Measurements from ENCODE around the gene SLC66A3. TPM values are rescaled to one million over a fixed set of nuclear protein-coding genes. Genes with fewer than 3 reads are reported as not detected.

Gene SLC66A3
- total and polyA plus RNA-seq, 2 donors (not counting 3 experiments of a cell fraction or from before 2014, with no cell fraction given), result 14.3 to 31.4 TPM

- CTCF ChIA-PET, result interaction anchor here (1.1 to 2.3 kb wide), 5 partner anchors 13 to 231 kb away, joined by 3 to 10 read pairs (median 9); no protein-coding TSS in a partner anchor
- TF ChIP-seq MAX (IDR thresholded peaks at IDR 0.05; ENCODE audit: insufficient read depth, insufficient read length) (no peak), CTCF (IDR thresholded peaks at IDR 0.05; ENCODE audit: extremely low read depth in 1 of 2, insufficient read depth in 1 of 2, low read depth in 1 of 2, low read length in 2 of 2) (no peak), POLR2A (IDR thresholded peaks at IDR 0.05; ENCODE audit: low read depth, low read length) (no peak), JUN (IDR thresholded peaks at IDR 0.05; ENCODE audit: borderline replicate concordance, insufficient read depth, insufficient read length, low read depth) (no peak), EZH2 (IDR thresholded peaks at IDR 0.05; ENCODE audit: borderline replicate concordance, low read depth, low read length, severe bottlenecking) (no peak), GATA2 (IDR thresholded peaks at IDR 0.05; ENCODE audit: insufficient read depth, insufficient read length, low read depth, low read length) (no peak), MYC (IDR thresholded peaks at IDR 0.05; ENCODE audit: low read depth, low read length) (no peak), POLR2AphosphoS5 (IDR thresholded peaks at IDR 0.05; ENCODE audit: insufficient read depth, low read depth, low read length) (no peak), FOS (IDR thresholded peaks at IDR 0.05; ENCODE audit: borderline replicate concordance, insufficient read depth, low read length) (no peak)
- intact Hi-C loops (cut with micrococcal nuclease), result no loop called here
- BruUV-seq (replicated peaks), result no TSS peak
- H3K36me3 ChIP-seq (ENCODE audit: control insufficient read depth in 2 of 2, extremely low read depth in 1 of 2, insufficient read depth in 2 of 2, low read length in 2 of 2), result peaks cover under 1 to 16% of the 10 kb centered on the region in 2 experiments
- no peaks in the 10 kb centered on the region for H3K9me3 ChIP-seq (replicated peaks; ENCODE audit: control insufficient read depth, insufficient read depth, low read length)
- dilution Hi-C loops (cut with MboI; ENCODE audit: extremely low pct_ligation_motif_present, low sequenced_read_pairs), result no loop called here
- no peaks in the 10 kb centered on the region for H3K27me3 ChIP-seq (ENCODE audit: control insufficient read depth in 2 of 2, insufficient read depth in 2 of 2, low read length in 2 of 2)
- no peaks in the 10 kb centered on the region for H3K9me1 ChIP-seq (replicated peaks; ENCODE audit: control insufficient read depth, extremely low read depth, insufficient read depth, low read length)
- no peak overlapping the region for H3K4me2 ChIP-seq (ENCODE audit: insufficient read depth, low read length)
- H4K20me1 ChIP-seq (replicated peaks; ENCODE audit: control insufficient read depth, extremely low read depth, insufficient read depth, low read length), result no peaks in the 10 kb centered on the region
- no peak overlapping the region for H2AFZ ChIP-seq (ENCODE audit: low read depth, low read length)
- no peak overlapping the region for H3K4me3 ChIP-seq (replicated peaks in 1 of 3; ENCODE audit: insufficient read depth in 1 of 3, low read depth in 1 of 3, low read length in 3 of 3)
- no peaks in the 10 kb centered on the region for H3K4me1 ChIP-seq (ENCODE audit: control insufficient read depth, extremely low read depth, insufficient read depth, low read length)
- H3K27ac ChIP-seq (ENCODE audit: insufficient read depth, low read depth, low read length), result no peak overlapping the region
- no peak for FAIRE-seq
- POLR2A ChIA-PET, result no interaction called here
- no peak overlapping the region for H3K9ac ChIP-seq (replicated peaks; ENCODE audit: extremely low read depth, insufficient read depth, low read length)
- H3K79me2 ChIP-seq (ENCODE audit: control insufficient read depth, insufficient read depth, low read length), result no peaks in the 10 kb centered on the region
- no peak for DNase-seq (ENCODE audit: low read depth, low spot score)
Measured at GRCh38 chr2:11215407-11215806, 60.1 kb downstream of the SLC66A3 start.
